ENCODE results near the gene CRHR1.
"Not testable (repeated sequence)": the region's sequence is repeated elsewhere in the genome, so short reads cannot be mapped to it uniquely, and the experiment has no call there.

CRHR1 gene

DNA sequence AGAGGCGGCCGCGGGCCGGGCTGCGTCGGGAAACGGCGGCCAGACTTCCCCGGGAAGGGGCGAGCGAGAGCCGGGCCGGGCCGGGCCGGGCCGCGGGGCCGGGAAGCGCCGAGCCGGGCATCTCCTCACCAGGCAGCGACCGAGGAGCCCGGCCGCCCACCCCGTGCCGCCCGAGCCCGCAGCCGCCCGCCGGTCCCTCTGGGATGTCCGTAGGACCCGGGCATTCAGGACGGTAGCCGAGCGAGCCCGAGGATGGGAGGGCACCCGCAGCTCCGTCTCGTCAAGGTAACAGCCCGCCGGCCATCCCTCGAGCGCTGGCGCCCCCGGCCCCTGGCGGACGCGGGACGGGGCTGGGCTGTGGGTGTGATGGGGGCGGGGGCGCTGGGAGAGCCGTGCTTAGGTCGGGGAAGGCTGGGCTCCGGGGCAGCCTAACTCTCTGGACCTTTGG lies at the start of gene CRHR1:
Gene CRHR1 (plus strand): TSS at position 28 of the 448 bp plus-strand sequence. CDS start 225 bp downstream, at position 253.
- no peak for DNase-seq

DNA sequence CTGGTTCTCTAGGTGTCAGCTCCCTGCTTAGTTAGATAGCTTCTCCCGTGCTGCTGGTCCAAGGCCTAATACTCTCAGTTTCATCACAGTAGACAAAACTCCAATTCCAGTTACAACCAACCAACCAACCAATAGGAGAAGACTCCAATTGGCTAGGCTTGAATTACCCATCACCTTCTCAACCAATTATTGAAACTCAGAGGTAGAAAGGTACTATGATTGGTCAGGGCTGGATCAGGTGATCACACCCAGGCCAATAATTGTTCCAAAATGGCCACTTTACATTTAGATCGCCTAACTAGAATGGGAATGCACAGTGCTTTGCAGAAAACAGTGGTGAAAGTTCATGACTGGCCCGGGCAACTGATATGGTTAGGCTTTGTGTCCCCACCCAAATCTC lies 49.5 kb upstream of the CRHR1 start:
- no peak for DNase-seq

DNA sequence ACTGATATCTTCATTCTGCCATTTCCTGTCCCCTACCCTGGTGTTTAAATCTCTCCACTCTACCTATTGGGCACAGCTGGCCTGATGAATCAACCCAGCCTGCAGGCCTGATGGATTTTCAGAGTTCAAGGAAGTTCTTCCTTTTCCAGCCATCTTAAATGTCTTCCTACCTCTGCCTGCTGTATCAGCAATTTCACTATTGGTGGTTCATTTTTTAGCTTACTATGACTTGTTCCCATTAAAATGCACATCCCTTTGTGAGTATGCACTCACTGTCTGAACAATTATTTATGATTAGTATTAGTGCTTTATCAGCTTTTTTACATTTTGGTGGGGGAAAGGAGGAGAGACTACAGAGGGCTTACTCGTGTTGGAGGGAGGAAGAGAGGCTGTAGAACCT lies 48.6 kb upstream of the CRHR1 start:
- DNase-seq, result no peak

DNA sequence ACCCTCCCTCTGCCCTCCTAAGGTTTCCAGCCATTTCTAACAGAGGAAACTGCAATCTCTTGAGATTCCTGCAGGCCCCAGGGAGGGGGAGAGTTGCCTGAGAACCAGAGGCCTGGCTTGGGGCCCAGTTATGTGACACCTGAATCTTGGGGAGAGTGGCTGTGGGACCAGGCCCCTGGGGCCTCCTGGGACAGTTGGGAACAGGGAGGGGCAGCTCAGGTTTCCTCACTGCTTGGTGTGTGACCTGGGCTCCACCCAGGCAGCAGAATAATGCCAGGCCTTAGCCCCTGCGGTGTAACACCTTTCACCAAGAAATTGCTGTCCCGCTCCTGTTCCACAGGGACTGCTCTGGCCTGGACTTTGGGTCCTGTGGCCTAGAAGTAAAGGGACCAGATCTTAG lies 44.3 kb upstream of the CRHR1 start:
- no peak for DNase-seq

DNA sequence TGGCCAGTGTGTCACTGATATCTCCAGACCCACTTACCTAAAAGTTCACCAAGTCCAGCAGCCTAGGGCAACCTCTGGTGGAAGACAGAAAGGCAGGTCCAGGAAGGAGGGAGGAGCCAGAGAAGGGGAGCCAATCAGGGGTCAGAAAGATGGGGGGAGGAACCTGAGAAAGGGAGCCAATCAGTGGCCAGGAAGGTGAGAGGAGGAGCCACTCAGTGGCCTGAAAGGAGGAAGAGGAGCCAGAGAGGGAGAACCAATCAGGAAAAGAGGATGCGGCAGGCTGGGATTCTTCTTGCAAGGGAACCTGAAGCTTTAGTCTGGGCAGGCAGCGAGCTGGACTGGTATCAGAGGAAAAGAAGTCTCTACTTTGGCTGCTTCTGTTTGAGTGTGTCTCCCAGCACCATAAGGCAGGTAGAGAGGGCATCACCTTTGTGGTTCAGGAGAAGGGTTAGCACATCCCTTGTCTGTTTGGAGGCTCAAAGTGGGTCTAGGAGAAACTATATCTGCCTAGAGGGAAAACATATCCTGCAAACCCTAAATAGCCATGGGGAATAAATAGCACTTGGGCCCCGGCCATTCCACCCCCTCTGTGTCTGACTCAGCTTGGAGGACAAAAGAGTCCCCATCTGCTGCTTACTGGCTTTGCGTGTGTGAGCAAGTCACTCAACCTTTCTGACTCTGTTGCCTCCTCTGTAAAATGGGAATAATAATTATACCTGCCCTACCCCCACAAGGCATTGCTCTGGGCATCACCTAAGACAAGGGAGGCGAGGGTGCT lies 43.4 kb upstream of the CRHR1 start:
- no peak for DNase-seq

DNA sequence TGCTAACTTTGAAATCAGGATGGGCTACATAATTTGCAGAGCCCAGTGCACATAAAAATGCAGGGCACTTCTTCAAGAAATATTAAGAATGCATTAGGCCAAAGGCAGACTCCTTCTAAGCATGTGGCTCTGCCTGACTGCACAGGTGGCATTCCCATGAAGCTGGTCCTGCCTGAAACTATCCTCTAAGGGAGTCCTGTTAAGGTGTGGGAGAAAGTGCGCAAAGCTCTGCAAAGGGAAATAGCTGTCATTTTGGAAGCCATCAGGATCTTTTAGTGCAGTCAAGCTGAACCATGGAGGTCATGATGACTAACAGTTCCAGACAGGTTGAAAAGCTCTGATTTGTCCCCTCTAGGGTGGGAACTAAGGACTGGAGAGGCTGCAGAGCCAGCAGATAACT lies 41.9 kb upstream of the CRHR1 start:
- DNase-seq, result no peak

DNA sequence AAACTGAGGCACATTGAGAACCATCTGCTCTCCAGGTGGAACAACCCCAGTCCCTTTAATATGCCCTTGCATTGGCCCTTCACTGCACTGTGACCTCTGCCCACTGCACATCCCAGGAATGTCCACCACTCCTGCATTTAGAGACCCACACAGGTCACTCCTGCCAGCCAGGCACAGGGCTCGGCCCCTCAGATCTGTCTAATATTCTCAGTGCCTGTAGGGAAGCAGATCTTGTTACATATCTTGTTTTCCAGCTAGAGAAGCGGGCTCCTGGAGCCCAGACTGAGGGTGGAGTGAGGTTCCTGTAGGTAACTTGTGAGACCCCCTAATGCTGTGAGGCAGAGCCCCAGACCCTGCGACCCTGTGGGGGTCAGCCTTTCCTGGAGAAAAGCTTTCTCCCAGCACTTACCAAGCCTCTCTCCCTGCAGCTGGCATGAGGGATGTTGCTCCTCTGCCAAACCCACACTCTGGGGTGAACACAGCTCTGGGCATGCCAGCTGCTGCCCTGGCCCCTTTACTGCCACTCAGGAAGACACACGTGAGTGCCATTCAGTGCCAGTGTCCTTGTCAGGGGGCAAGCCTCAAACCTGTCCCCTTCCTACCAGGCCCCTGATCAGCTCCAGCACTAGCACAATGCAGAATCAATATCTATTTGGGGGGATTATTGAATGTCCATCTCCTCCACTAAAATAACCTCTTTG lies 40.3 kb upstream of the CRHR1 start:
- no peak for DNase-seq

DNA sequence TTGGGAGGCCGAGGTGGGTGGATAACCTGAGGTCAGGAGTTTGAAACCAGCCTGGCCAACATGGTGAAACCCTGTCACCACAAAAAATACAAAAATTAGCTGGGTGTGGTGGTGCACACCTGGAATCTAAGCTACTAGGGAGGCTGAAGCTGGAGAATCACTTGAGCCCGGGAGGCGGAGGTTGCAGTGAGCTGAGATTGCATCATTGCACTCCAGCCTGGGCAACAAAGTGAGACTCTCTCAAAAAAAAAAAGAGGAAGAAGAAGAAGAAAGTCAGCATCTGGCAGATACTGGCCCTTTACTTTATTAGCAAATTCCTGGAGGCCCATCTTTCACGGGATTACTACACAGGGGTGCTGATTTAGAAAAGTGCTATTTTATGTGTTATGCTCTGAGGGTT lies 39.3 kb upstream of the CRHR1 start:
- not testable (repeated sequence) for DNase-seq

DNA sequence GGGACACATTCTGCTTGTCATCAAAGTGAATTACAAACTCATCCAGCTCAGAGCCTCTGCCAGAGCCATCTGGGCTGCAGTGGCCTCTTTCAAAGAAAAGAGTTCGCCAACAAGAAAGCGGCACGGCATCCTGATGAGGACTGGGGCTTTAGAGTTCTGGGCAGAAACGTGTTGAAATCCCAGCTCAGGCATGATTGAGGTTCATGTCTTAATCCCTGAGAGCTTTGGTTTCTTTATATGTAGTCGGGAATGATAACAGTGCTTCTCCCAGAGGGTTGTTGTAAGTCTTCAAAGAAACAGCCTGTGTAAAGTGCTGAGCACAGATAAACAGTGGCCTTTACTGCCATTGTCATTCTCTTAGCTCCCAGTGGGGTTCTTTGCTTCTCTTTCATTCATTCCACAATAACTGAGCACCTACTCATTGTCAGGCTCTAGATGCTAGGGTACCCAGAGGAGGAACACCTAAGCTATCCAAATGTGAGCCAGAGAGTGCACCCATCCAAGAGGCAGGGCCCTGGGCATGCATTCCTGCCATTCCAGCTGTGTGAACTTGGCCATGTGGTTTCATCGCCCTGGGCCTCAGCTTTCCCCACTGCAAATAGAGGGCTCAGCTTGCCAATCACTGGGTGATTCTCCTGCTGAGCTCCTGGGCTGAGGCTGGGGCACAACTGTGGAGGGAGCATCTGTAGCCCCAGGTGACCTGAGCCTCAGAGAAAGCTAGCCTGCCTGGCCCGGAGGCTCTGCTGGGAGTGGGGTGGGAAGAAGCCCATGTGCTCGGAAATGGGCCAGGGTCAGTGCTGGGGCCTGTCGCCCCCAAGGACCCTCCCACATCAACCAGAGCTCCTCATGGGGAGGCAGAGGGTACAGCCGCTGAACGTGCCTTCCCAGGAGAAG lies 38.3 kb upstream of the CRHR1 start:
- DNase-seq, result no peak

DNA sequence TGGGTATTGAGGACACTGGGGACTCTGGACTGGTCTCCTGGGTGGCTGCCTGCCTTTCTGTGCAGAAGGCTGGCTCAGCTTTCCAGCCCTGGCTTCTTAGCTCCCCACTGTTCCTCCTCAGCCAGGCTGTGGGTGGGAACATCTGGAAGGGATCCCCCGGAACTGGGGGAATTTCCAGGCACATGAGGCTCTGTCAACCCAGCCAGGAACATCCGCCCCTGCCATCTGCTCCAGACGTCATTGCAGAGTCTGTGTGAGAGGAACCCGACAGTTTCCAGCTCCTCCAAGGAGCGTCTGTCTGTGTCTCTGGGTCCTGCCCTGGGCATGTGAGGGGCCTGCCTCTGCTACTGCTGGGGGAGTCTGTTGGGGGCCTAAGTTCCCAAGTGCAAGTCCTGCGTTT lies 36.2 kb upstream of the CRHR1 start:
- DNase-seq, result no peak

DNA sequence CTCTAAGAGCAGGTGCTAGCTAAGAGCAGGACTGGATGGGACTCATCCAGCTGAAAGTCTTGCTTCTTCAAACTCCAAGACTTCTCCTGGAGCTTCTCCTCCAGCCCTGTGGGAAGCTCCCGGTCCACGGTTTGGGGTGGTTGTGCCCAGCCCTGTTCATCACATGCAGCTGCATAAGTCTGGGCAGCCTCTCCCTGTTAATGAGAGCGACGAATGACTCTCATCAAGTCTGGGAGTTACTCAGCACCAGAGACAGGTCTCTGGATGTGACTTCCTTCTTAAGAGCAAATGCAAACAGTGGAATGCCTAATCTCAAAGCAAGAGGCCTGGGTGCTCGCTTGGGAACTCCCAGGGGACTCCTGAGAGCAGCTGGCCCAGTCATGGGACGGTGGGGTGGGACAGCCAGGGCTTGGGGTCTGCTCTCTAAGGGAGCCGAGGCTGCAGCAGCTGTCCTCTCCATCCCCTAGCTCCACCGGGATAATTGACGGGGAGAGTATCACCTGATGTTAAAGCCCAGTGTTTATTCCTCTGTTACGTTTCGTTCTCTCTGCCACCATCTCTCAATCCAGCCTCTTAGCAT lies 35.3 kb upstream of the CRHR1 start:
- no peak for DNase-seq

DNA sequence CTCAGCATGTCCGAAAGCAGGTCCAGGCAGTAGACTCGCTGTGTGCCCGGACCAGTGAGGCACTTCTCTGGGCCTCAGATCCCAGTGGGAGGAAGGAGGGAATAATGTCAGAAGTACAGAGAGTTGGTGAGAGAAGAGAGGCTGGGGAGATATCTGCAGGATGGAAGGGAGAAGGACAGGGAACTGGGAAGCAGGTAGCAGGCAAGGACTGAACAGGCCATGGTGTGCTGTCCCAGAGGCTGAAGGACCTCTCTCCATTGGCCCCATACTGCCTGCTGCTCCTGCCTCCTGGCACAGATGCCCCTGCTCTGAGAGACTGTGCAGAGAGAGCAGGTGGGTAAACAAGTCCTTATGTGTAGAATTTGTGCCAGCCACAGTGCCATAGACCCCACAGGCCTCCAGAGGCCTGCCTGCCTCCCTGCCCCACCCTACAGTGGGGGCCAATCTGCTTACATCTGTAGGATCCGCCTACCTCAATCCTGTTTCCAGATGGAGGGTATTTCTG lies 34.2 kb upstream of the CRHR1 start:
- DNase-seq, result no peak

DNA sequence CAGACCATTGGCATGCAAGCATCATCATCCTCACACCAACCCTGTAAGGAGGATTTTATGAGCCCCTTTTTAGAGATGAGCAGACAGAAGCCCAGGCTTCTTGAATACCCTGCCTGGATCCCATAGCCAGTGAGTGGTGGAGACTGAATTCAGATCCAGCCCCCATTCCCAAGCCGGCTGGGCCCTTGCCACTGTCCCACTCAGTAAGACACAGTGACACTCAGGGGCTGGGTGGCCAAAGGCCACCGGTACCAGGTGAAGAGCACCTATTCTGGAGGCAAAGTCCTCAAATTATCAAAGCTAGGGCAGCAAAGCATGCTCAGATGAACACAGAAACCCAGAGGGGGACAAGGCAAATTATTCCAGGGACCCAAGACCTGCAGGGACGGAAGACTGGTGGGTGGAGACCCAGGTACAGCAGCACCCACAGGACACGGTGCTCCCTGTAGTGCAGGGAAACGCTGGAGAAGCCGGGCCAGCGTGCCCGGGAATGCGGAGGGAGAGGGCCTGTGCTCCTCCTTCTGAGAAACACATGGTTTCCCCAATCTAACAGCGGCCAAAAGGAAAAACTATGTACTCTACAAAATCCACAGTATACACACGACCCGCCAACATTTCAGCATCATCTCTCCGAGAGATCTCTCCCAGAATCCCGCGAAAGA lies 33.2 kb upstream of the CRHR1 start:
- no peak for DNase-seq

DNA sequence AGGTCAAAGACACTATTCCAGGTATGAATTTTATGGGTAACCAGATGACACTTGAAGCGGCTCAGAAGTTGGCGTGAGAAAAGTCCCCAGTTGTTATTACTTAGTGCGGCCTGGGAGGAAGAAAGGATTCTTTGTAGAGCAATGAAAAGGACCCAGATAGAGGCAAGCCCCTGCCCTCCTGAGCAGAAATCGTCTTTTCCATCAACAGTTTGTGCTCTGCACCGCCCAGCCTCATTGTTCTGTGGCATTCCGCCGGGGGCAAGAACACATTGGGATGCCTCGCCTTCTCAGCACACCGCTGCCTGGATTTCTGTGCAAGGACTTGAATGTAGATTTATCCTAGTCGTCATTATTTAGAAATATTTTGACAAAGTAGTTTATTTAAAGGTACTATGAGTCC lies 32.7 kb upstream of the CRHR1 start:
- no peak for DNase-seq

DNA sequence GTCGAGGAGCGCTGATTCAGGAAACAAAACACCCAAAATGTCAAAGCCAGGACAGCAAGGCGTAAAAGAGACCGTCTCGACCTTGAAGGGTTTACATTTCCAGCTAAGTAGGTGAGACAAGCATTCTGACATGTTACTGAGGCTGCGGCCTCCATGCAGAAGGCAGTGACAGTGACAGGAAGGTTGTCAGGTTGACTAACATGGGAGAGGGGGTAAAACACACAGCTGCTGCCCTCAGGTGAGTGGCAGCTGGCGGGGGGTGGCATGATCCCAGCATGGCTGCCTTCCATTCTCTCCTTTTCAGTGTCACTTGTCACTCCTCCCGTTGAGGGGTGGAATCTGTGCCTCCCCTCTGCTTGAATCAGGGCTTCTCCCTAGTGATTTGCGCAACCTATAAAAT lies 31.9 kb upstream of the CRHR1 start:
- DNase-seq, result no peak

DNA sequence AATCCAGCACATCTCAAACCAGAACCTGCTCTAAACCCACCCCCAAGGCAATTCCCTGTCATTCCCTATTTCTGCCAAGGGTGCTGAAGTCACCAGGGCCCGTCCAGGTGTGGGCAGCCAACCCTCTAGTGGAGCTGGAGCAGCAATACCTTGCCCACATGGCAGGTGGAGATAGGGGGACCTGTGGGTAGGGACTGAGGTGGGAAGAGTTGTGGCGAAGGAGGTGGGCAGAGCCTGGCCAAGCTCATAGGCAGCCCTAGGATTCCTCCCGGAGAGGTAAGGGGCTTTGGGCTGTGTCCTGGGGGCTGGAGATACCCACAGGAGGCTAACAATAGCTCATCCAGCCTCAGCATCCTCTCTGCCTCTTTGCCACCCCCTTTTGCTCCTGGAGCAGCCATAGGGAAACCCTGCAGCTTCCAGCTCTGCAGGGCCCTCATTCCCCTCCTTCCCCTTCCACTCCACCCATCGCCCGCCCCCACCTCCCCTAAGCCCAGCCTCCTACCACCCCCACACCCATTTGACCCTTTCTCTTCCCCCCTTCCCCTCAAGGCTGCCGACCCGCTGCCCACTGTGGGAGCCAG lies 30.4 kb upstream of the CRHR1 start:
- no peak for DNase-seq

DNA sequence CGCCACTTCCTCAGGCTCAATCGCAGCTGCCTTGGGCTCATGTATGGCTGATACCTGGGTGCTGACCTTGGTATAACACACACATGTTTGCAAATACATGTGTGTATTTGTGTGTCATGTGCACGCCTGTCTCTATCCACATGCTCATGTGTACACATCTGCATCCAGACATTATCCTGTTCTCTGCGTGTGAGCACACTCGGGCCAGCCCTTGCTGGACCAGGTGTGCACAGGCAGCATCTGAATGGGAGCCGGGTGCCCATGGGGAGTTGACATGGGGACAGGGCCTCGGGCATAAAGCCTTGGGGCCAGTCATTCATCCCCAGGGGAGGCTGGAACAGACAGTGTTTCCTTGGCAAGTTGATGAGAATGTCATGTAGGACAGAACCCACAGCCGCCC lies 29.1 kb upstream of the CRHR1 start:
- no peak for DNase-seq

DNA sequence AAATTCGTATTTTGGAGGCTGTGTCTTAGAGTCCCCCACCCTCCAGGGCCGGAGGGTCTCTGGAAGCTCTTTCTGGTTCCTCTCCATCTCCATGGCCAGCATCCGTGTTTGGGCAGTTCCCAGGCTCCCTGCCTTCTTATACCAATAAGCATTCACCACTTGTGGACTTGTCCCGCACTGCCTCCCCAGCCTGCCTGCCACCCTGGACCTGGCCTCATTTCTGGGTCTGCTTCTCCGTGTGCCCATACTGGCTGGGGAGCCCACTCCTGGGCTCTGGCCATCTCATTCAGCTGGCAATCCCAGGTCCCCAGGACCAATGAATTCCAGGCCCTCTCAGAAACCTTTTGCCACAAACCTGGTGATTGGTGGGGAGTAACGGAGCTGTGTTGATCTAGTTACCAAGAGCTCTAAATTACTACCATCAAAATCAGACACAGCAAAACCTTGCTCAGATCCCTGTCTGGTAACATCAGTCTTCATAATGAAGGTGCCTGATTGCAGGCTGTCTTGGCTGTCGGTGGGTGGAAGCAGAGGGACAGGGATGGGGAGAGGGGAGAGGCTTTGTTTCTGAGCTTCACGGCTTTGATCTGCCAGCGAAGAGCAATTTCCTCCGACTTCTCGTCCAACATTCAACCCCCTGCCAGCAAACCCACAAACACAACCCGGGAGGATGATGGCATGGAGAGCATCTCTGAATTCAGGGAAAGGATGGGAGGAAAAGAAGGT lies 27.7 kb upstream of the CRHR1 start:
- DNase-seq, result no peak

DNA sequence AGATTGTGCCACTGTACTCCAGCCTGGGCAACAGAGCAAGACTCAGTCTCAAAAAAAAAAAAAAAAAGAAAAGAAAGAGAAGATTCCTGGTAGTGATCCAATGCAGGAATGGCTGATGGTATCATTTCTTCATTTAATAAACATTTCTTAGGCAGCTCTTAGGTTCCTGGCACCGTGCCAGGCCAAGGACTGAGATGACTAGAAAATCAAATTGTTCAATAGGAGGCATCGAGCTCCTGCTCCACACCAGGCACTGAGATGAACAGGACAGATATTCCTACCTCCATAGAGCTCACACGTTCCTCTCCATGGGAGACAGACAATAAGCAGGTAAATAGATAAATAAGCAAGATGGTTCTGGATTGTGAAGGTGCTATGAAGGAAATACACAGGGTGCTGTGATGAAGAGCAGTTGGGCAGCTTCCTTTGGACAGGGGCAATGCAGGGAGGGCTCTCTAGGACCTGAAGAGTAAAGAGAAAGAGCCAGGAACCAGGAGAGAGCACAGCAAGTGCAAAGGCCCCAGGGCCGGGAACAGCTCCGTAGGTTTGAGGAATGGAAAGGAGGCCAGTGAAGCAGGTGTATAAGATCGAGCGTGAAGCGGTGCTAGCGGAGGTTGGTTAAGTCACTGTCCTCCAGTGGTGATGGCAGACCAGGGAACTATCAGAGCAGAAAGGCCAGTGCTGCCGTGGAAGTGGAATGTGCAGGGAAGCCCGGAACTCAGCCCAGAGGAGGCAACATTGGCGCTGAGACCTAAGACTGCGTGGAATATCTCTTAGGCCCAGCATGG lies 26.5 kb upstream of the CRHR1 start:
- DNase-seq, result no peak

DNA sequence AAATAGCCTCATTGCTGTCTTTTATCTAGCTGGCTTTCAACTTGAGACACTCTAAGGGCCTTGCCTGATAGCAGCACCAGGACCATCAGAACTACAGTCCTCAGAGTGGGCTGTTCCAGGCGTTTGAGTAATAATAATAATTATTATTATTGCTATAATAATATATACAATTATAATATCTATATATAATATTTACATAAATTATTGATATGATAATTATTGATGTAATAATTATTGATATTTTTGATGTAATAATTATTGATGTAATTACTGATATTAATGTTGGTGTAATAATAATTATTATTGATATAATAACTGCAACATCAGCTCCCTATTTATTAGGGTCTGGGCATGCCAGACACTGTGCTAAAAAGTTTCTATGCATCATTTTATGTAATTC lies 25.6 kb upstream of the CRHR1 start:
- DNase-seq, result no peak
